Measurements from ENCODE around the gene IQUB.

The IQUB gene

DNA sequence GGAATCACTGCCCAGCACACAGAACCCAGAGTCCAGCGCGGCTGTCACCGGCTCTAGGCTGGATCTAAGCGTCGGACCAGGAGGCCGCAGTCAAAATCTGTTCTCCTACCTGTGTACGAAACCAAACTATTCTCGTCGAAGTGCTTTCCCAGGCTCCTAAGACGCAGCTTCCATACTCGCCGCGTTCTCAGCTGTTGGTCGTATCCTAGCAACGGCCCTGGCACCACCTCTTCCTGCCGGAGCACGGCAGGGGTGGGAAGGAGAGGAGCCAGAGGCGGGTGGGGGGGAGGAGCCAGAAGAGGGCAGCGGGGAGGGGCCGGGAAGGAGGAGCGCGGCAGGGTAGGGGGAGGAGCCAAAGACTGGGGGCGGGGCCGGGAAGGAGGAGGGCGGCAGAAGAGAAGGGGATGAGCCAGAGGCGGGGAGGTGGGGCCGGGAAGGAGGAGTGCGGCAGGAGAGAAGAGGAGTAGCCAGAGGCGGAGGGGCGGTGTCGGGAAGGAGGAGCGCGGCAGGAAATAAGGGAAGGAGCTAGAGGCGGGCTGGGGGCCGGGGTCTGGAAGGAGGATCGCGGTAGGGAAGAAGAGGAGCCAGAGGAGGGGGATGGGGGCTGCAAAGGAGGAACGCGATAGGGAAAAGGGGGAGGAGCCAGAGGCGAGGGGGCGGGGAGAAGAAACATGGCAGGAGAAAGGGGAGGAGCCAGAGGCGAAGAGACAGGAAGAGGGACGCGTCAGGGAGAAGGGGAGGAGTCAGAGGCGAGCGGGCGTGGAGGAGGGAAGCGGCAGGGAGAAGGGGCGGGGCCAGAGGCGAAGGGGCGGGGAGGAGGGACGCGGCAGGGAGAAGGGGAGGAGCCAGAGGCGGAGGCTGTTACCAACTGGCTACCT is at the start of gene IQUB:
Gene IQUB (minus strand): TSS at position 213 of the 878 bp plus-strand sequence. CDS start 22,255 bp downstream, outside the sequence.
- H3K9me3 Mint-ChIP-seq = no peaks in the 10 kb centered on the region
- ATAC-seq = peak; percentile 93
- peaks cover 15% of the 10 kb centered on the region for H3K27me3 Mint-ChIP-seq
- peak within 1 kb of the TSS; percentile 86 for H3K4me3 Mint-ChIP-seq
- peak within 1 kb of the TSS; percentile 60 for H3K27ac Mint-ChIP-seq
- H3K4me1 Mint-ChIP-seq = peaks cover 14% of the 10 kb centered on the region
- peaks cover 5% of the 10 kb centered on the region for H3K36me3 Mint-ChIP-seq

DNA sequence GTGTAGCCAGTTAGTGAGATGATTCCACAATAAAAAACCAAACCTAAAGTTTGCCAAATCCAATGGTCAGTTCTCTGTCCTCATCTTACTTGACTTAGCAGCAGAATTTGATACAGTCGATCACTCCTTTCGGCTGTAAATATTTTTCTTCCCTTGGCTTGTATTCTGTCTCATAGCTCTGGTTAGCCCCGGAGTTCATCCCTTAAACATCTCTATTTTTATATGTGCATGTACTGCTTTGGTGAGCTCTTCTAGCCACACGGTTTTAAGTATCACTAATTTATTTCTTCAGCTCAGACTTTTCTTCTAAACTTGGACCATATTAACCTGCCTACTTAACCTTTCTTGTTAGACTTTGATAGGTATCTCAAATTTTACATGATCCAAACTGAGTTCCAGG is 49.4 kb upstream of the IQUB start:
- H3K4me1 Mint-ChIP-seq = no peaks in the 10 kb centered on the region
- no peaks in the 10 kb centered on the region for H3K9me3 Mint-ChIP-seq
- no peaks in the 10 kb centered on the region for H3K36me3 Mint-ChIP-seq
- ATAC-seq = no peak
- no peak overlapping the region for H3K4me3 Mint-ChIP-seq
- peaks cover 15% of the 10 kb centered on the region for H3K27me3 Mint-ChIP-seq
- no peak overlapping the region for H3K27ac Mint-ChIP-seq

DNA sequence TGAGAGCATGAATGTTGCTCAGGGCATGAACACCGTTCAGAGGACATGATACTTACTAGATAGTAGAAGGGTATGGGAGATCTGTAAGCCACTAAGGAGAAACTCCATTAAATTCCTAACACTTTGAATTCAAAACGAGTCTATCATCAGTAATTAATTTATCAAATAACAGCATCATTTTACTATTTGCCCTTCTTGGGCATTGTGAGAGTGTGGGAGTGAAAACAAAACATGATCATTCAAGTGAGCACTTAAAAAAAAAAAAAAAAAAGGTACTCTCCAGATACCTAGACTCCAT is 46.7 kb upstream of the IQUB start:
- H3K27ac Mint-ChIP-seq = no peak overlapping the region
- ATAC-seq = no peak
- H3K36me3 Mint-ChIP-seq = no peaks in the 10 kb centered on the region
- H3K4me3 Mint-ChIP-seq = no peak overlapping the region
- H3K9me3 Mint-ChIP-seq = no peaks in the 10 kb centered on the region
- H3K4me1 Mint-ChIP-seq = no peaks in the 10 kb centered on the region
- H3K27me3 Mint-ChIP-seq = peaks cover 25% of the 10 kb centered on the region

DNA sequence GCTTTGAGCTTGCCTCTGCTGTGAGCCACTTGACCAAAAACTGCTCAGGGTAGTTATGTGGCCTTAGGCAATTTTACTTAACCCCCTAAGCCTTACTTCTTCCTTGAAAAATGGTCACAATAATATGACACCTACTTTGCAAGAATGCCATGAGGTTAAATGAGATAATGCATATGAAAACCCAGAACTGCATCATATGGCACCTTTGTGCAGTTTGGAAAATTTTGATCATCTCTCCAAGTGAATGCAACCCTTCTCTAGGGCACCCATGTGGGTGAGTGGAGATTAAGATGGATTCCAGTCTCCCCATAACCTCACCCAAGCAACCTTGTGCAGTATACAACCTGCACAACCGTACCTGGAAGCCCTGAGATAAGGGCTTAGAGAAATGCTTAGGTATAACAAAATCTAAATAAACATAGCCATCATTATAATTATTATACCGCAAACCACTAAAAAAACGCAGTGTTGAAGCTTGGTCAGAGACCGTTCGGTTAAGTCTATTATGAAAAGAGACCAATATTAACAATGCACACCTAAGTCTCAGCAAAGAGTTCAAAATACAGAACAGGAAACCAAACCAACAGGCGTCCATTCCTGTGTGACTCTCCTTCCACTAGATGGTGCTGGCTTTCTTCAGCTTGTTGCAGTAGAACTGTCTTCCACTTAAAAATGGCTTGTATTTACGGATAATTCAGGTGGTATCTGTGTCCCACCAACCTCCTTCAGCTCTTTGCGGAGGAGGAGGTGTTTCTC is 46.2 kb upstream of the IQUB start:
- H3K36me3 Mint-ChIP-seq = no peaks in the 10 kb centered on the region
- H3K4me1 Mint-ChIP-seq = no peaks in the 10 kb centered on the region
- H3K27ac Mint-ChIP-seq = no peak overlapping the region
- no peak for ATAC-seq
- no peaks in the 10 kb centered on the region for H3K9me3 Mint-ChIP-seq
- H3K4me3 Mint-ChIP-seq = no peak overlapping the region
- peaks cover 25% of the 10 kb centered on the region for H3K27me3 Mint-ChIP-seq

DNA sequence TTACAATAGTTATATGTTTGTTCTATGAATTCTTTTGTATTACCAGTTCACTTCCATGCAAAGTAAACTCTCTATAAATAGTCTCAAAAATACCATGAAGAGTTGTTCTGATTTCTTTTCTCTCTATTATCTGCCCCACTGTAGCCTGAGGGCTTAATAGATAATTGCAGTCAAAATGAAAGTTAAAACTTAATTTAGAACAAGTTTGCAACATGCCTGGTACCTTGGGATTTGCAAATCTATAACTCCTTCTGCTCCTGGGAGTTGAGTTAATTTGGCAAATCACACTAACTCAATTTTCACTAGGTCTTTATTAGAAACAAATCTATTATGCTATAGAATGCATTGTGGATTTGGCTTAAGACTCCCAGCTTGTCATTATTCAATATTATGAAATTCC is 45.0 kb upstream of the IQUB start:
- Mint-ChIP-seq H3K36me3 (no peaks in the 10 kb centered on the region), H3K27me3 (peaks cover 25% of the 10 kb centered on the region), H3K4me1 (no peaks in the 10 kb centered on the region), H3K9me3 (no peaks in the 10 kb centered on the region), H3K4me3 (no peak overlapping the region), H3K27ac (no peak overlapping the region)
- ATAC-seq = no peak

DNA sequence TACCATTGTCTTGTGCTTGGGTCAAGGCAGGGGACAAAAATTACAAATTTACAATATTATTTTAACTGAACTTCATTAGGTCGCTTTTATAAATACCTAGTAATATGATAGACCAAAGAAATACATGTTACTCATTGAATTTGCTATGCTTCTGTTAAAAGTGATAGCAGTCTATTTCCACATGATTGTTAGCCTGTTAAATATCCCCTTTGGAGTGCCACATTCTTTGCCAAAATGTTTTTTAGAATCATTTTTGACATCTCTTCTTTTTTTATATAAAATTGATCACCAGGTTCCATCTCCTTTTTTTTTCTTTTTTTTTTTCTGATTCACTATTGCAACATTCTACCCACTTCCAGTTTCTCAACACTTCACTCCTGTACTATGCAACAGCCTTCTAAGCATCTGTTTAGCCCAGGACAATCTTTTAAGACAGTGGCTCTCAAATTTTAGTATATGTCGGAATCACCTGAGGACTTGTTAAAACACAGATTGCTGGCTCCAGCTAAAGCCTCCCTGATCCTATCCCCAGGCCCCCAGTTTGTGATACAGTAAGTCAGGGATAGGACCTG is 39.6 kb upstream of the IQUB start:
- H3K27me3 Mint-ChIP-seq = peaks cover 11% of the 10 kb centered on the region
- H3K4me3 Mint-ChIP-seq = no peak overlapping the region
- H3K4me1 Mint-ChIP-seq = peaks cover 8% of the 10 kb centered on the region
- H3K27ac Mint-ChIP-seq = no peak overlapping the region
- ATAC-seq = no peak
- H3K36me3 Mint-ChIP-seq = no peaks in the 10 kb centered on the region
- H3K9me3 Mint-ChIP-seq = no peaks in the 10 kb centered on the region

DNA sequence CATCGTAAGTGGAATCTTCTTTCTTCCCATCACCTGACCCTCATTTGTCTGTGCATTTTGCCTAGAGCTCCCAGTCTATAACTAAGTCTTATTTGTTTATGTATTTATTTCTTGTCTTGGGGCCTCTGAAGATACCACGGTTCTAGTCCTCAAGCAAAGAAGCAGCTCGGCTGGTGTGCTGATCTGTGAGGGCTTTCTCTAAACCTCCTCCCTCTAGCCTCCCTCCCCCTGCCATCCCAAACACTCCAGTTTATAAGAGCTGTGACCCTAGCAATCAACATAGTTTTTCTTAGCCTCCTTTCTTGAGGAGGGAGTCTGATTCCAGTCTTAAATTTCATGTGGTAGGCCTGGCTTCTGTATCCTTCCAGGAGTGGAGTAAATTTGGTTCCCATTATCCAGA is 38.9 kb upstream of the IQUB start:
- peaks cover 4% of the 10 kb centered on the region for H3K27me3 Mint-ChIP-seq

DNA sequence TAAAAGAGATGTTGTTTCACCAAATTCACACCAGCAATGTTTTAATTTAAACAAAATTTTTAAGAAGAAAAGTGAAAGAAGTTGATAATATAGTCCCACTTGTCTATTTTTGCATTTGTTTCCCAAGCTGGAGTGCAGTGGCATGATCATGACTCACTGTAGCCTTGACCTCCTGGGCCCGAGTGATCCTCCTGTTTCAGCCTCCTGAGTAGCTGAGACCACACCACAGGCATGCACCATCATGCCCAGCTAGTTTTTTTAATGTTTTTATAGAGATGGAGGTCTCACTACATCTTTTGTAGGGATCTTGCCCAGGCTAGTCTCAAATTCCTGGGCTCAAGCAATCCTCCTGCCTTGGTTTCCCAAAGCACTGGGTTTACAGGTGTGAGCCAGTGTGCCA is 37.3 kb upstream of the IQUB start:
- H3K9me3 Mint-ChIP-seq = no peaks in the 10 kb centered on the region
- H3K4me3 Mint-ChIP-seq = no peak overlapping the region
- H3K27ac Mint-ChIP-seq = no peak overlapping the region
- H3K36me3 Mint-ChIP-seq = no peaks in the 10 kb centered on the region
- peaks cover 8% of the 10 kb centered on the region for H3K4me1 Mint-ChIP-seq
- ATAC-seq = no peak
- no peaks in the 10 kb centered on the region for H3K27me3 Mint-ChIP-seq

More for the DNA sequence above, 38.9 kb upstream of the IQUB start:
- no peak overlapping the region for H3K4me3 Mint-ChIP-seq
- no peak overlapping the region for H3K27ac Mint-ChIP-seq
- no peaks in the 10 kb centered on the region for H3K9me3 Mint-ChIP-seq
- H3K4me1 Mint-ChIP-seq = peaks cover 8% of the 10 kb centered on the region
- no peak for ATAC-seq
- H3K36me3 Mint-ChIP-seq = no peaks in the 10 kb centered on the region

DNA sequence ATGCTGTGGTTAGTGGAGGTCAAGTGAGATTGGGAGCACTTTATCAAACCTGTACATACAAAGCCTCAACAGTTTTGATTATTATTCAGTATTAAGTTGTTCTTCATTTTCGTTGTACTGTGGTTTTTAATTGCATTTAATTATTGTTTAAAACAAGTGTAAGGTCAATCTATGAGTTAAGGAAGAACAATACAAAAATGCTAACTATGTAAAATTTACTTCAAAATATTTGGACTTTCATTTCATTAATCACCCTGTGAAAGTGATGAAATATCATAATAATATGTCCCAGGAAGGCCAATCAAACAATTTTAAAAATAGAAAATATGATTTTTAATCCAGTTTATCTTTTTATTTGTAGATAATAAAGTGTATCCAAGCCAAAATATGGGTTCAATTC is 36.8 kb upstream of the IQUB start:
- no peaks in the 10 kb centered on the region for H3K9me3 Mint-ChIP-seq
- no peak for ATAC-seq
- no peaks in the 10 kb centered on the region for H3K27me3 Mint-ChIP-seq
- H3K27ac Mint-ChIP-seq = no peak overlapping the region
- no peaks in the 10 kb centered on the region for H3K36me3 Mint-ChIP-seq
- peaks cover 8% of the 10 kb centered on the region for H3K4me1 Mint-ChIP-seq
- no peak overlapping the region for H3K4me3 Mint-ChIP-seq

DNA sequence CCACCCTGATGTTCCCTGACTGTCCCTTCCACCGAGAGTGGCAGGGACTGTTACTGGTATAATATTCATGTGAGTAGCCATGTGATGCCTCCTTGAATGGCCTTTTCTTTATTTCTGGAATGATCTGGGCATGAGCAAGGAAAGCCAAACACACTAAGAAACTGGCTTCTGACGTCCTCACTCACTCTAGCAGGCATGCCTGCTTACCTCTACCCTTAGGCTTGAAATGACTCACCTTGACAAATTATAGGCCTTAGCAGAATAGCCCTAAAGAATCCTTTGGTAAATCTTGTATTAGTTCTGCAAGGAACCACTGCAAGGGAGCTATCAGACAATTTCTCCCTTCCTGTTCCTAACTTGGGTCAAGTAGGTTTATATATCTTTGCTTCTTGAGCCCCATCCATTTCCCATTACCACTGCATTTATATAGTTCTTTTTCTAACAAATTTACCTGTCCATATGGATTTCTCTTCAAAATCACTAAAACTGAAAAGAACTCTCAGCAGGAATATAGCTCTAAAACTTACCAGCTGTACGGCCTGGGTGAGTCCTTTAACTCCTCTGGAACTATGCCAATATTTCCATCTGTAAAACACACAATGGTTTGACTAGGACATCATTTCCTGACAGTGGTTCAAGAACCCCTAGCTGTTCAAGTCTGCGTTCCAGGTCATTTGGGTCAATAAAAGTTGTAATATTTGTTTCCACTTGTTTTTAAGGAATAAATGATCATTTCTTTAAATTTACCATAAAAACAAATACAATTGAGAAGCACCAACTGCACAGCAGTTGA is 36.2 kb upstream of the IQUB start:
- Mint-ChIP-seq H3K4me1 (peaks cover 8% of the 10 kb centered on the region), H3K27ac (no peak overlapping the region), H3K36me3 (no peaks in the 10 kb centered on the region), H3K27me3 (no peaks in the 10 kb centered on the region), H3K9me3 (no peaks in the 10 kb centered on the region), H3K4me3 (no peak overlapping the region)
- ATAC-seq = no peak

DNA sequence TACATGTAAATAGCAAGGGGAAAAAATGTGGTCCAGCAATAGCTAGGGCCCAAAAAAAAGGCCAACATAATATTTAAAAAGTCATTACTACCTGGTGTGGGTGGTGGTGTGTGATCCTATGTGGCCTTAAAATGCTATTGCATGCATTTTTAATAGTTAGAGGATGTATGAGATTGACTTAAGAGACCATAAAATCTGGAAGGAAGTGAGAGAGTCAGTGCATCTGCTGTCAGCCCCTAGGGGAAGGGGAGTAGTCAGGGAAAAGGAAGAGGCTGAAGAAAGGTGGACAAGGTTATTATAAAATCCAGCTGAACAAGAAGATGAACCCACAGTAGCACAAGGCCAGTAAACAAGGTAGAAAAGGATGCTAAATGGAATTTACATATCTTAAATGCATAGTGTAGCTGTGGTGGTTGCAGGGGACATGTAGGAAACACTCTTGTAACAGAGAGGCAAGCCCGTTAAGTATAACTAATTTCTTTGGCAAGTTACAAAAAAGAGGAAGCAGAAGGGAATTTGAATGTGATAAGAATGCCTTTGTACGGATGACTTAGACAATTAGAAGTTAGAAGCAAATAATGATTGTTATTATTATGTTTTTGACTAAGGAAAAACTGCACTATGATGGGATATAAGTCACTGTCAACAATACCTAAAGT is 35.1 kb upstream of the IQUB start:
- Mint-ChIP-seq H3K4me1 (peaks cover 8% of the 10 kb centered on the region), H3K27ac (peak overlapping the region; percentile 3), H3K36me3 (no peaks in the 10 kb centered on the region)

DNA sequence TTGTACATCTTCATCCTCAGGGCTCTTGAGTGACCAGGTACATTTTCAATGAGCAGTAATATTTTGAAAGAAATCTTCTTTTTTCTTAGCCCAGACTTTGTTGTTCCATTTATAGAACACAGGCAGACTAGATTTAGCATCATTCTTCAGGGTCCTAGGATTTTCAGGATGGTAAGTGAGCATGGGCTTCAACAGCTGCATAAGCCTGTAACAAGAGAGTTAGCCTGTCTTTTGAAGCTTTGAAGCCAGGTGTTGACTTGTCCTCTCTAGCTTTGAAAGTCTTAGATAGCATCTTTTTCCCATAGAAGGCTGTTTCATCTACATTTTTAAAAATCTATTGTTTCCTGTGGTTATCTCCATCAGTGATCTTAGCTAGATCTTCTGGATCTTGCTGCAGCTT is 27.7 kb upstream of the IQUB start:
- Mint-ChIP-seq H3K36me3 (no peaks in the 10 kb centered on the region), H3K27ac (no peak overlapping the region), H3K4me1 (no peaks in the 10 kb centered on the region), H3K27me3 (peaks cover 19% of the 10 kb centered on the region), H3K9me3 (no peaks in the 10 kb centered on the region), H3K4me3 (no peak overlapping the region)
- no peak for ATAC-seq

More for the DNA sequence above, 35.1 kb upstream of the IQUB start:
- no peaks in the 10 kb centered on the region for H3K9me3 Mint-ChIP-seq
- ATAC-seq = peak; percentile 27
- H3K4me3 Mint-ChIP-seq = no peak overlapping the region
- no peaks in the 10 kb centered on the region for H3K27me3 Mint-ChIP-seq

DNA sequence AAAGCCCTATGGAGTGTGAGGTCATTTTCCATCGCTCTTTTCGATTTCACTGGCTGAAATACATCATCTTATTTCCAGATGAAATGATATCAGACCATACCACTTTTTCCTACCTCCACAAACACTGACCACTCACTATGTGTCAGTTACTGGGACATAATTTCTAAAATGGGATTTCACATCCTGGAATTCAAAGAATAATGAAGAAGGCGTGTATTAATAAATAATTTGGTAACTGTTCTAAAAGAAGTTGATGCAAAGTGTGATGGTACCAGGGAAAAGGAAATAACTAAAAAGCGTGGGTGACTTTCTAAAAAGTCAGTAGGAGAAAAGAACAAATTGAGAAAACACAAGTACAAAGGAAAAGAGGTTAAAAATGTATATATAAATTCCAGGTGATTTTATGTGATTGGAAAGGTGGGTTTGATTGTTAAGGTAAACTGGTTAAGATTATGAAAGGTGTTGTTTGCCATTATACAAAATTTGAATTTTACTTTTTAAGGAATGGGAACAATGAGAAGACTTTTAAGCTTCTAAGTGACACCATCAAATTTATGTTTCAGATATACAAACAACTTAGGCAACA is 24.0 kb upstream of the IQUB start:
- H3K36me3 Mint-ChIP-seq = peaks cover 4% of the 10 kb centered on the region
- peaks cover 14% of the 10 kb centered on the region for H3K27me3 Mint-ChIP-seq
- peaks cover 5% of the 10 kb centered on the region for H3K4me1 Mint-ChIP-seq
- no peaks in the 10 kb centered on the region for H3K9me3 Mint-ChIP-seq
- no peak overlapping the region for H3K27ac Mint-ChIP-seq
- no peak overlapping the region for H3K4me3 Mint-ChIP-seq
- no peak for ATAC-seq
